ENCODE measurements around the gene DNALI1.

DNALI1 gene

GRCh38 chr1:37605061-37605650, 48.4 kb downstream of the DNALI1 start:
- no peak for DNase-seq

GRCh38 chr1:37605806-37606474, 49.2 kb downstream of the DNALI1 start:
- no peak for DNase-seq

GRCh38 chr1:37606481-37607263, 49.9 kb downstream of the DNALI1 start:
- DNase-seq: no peak

GRCh38 chr1:37609002-37609401, 52.3 kb downstream of the DNALI1 start:
- DNase-seq: no peak

- DNase-seq: no peak
Observed at GRCh38 chr1:37609994-37610393, 53.3 kb downstream of the DNALI1 start.

- DNase-seq: no peak
Observed at GRCh38 chr1:37612186-37612585, 55.4 kb downstream of the DNALI1 start.

GRCh38 chr1:37614105-37614504, 57.4 kb downstream of the DNALI1 start:
- no peak for DNase-seq

- no peak for DNase-seq
Observed at GRCh38 chr1:37616330-37616729, 59.6 kb downstream of the DNALI1 start.
